Measurements from ENCODE around the gene MRPL32. TPM values are rescaled to one million over a fixed set of nuclear protein-coding genes. Genes with fewer than 3 reads are reported as not detected.

MRPL32 gene
- total RNA-seq, 4 donors from 2014 or later, result 48.9 to 61.4 (median 55.8) TPM

GRCh38 chr7:42910306-42910705 lies 21.9 kb upstream of the MRPL32 start:
- DNase-seq, result no peak
- Histone ChIP-seq H3K36me3 (peaks cover 0 to under 1% (median 0%) of the 10 kb centered on the region in 3 donors), H3K27ac (no peak overlapping the region), H3K9me3 (no peaks in the 10 kb centered on the region), H3K4me1 (peaks cover 4 to 32% (median 11%) of the 10 kb centered on the region in 3 donors), H3K4me3 (no peak overlapping the region), H3K27me3 (no peaks in the 10 kb centered on the region)
- intact Hi-C loops (cut with DNase I), result no loop called here
- TF ChIP-seq POLR2A (IDR thresholded peaks at IDR 0.05), result no peak
- TF ChIP-seq, protein P1, sequence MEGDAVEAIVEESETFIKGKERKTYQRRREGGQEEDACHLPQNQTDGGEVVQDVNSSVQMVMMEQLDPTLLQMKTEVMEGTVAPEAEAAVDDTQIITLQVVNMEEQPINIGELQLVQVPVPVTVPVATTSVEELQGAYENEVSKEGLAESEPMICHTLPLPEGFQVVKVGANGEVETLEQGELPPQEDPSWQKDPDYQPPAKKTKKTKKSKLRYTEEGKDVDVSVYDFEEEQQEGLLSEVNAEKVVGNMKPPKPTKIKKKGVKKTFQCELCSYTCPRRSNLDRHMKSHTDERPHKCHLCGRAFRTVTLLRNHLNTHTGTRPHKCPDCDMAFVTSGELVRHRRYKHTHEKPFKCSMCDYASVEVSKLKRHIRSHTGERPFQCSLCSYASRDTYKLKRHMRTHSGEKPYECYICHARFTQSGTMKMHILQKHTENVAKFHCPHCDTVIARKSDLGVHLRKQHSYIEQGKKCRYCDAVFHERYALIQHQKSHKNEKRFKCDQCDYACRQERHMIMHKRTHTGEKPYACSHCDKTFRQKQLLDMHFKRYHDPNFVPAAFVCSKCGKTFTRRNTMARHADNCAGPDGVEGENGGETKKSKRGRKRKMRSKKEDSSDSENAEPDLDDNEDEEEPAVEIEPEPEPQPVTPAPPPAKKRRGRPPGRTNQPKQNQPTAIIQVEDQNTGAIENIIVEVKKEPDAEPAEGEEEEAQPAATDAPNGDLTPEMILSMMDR (IDR thresholded peaks at IDR 0.05), result no peak
- WGBS, 2 donors, result 93 to 100% methylated on average over 2 of the region's 2 CpGs

DNA sequence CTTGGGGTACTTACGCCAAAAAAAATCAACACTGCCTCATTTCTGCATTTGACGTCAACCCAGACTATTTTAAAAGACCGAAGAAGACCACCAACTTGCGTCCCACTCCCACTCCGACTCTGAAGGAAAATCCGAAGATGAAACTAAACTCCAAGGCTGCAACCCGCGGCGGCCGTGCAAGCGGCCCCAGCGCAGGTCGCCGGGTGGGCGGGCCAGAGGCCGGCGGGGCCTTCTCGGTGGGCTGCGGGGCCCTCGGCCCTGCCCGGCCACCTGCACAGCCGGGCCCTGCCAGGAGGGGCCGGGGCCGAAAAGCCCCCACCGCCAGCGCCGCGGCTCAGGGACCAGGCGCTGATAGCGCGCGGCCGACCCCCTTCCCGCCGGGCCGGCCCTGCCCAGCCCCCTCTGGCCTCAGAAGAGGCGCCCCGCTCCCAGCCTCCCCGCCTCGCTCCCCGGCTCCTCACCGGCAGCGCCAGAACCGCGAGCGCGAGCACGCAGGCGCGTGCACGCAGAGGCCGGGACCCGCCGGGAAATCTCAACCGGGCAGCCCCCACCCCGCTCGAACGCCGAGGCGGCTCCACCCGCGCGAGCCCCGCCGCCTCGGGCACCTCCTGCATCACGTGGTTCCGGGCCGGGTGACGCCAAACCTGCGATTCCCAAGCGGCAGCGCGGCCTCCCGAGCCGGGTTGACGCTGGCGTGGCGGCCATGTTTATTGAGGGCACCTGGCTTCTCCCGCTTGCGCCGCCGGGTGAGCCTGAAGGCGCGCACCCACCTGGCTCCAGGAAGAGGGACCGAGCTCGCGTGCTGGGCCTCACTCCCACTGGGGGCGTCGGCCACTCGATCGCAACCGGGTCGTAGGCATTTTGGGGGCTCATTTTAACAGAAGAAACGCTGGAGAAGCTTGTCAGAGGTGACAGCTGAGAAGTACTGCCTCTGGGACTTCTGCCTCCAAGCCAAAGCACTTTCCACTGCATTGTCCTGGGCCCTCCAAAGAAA lies 20.4 kb upstream of the MRPL32 start, which contains the start of gene C7orf25:
Gene C7orf25 (minus strand): TSS at position 617 of the 994 bp plus-strand sequence. CDS start 1,170 bp downstream, outside the sequence.
- WGBS, 2 donors, result 0 to 1% methylated on average over 19 to 29 of the region's 95 CpGs
- H3K27me3 ChIP-seq, result no peaks in the 10 kb centered on the region
- H3K36me3 ChIP-seq, result peaks cover 0 to 15% (median 8%) of the 10 kb centered on the region in 3 donors
- peak; percentile 74 for DNase-seq
- H3K27ac ChIP-seq, result peak within 1 kb of the TSS; percentile 79 to 91 (median 87)
- intact Hi-C loops (cut with DNase I), result no loop called here
- H3K9me3 ChIP-seq, result no peaks in the 10 kb centered on the region
- H3K4me1 ChIP-seq, result peaks cover 4 to 32% (median 11%) of the 10 kb centered on the region in 3 donors
- peak within 1 kb of the TSS; percentile 83 to 96 (median 90) for H3K4me3 ChIP-seq
- TF ChIP-seq, protein P1 (IDR thresholded peaks at IDR 0.05), result peak in 3 of 6 experiments; percentile 5 to 30 (median 15)
- peak in 2 of 4 donors; percentile 46 to 50 for TF ChIP-seq POLR2A (IDR thresholded peaks at IDR 0.05)

GRCh38 chr7:42913591-42913990 lies 18.6 kb upstream of the MRPL32 start:
- peaks cover 0 to 34% (median 12%) of the 10 kb centered on the region in 3 donors for H3K36me3 ChIP-seq
- no peaks in the 10 kb centered on the region for H3K9me3 ChIP-seq
- TF ChIP-seq, protein P1 (IDR thresholded peaks at IDR 0.05), result no peak
- TF ChIP-seq POLR2A (IDR thresholded peaks at IDR 0.05), result no peak
- H3K4me1 ChIP-seq, result peaks cover 4 to 32% (median 11%) of the 10 kb centered on the region in 3 donors
- no peak overlapping the region for H3K4me3 ChIP-seq
- intact Hi-C loops (cut with DNase I), result no loop called here
- no peak for DNase-seq
- no peaks in the 10 kb centered on the region for H3K27me3 ChIP-seq
- H3K27ac ChIP-seq, result no peak overlapping the region
- 47 to 81% methylated on average over 2 of the region's 2 CpGs for WGBS, 2 donors

DNA sequence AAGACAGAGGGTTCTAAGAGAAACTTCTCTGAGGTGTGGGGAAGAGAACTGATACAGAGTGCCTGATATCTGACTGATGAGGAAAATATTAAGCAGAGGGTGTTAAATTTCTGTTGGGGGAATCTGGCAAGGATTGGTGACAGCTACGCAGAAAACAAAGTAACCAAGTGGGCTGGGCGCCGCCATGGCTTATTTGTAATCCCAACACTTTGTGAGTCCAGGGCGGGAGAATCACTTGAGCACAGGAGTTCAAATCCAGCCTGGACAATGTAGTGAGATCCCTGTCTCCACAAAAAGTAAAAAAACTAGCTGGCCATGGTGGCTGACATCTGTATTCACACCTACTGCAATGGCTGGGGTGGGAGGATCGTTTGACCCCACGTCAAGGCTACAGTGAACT lies 18.2 kb upstream of the MRPL32 start:
- peaks cover 4 to 32% (median 11%) of the 10 kb centered on the region in 3 donors for H3K4me1 ChIP-seq
- 71 to 75% methylated on average over 6 of the region's 6 CpGs for WGBS, 2 donors
- H3K36me3 ChIP-seq, result peaks cover 0 to 38% (median 12%) of the 10 kb centered on the region in 3 donors
- DNase-seq, result no peak
- no peaks in the 10 kb centered on the region for H3K9me3 ChIP-seq
- TF ChIP-seq, protein P1 (IDR thresholded peaks at IDR 0.05), result no peak
- TF ChIP-seq POLR2A (IDR thresholded peaks at IDR 0.05), result no peak
- intact Hi-C loops (cut with DNase I), result no loop called here
- H3K27ac ChIP-seq, result no peak overlapping the region
- H3K4me3 ChIP-seq, result no peak overlapping the region
- H3K27me3 ChIP-seq, result no peaks in the 10 kb centered on the region

Data from esophagus squamous epithelium (tissue), 5 donors.